Hepatocyte (in vitro differentiated cells): ENCODE data around the gene FRY. TPM values are rescaled to one million over a fixed set of nuclear protein-coding genes. Genes with fewer than 3 reads are reported as not detected.

ENCODE experiments used
- DNase-seq: peaks from one replicate; pipeline ENCODE4 v3.0.0-alpha.2; 2016; ENCODE audit warnings: low spot score
- H2AFZ ChIP-seq: fragments of 200-600 bp; sonication (generic); 2 replicates; pipeline ENCODE4 v1.6.0; 2016; ENCODE audit warnings: antibody characterized with exemption, mild to moderate bottlenecking
- H3K27ac ChIP-seq: fragments of 200-600 bp; sonication (generic); 2 replicates; pipeline ENCODE4 v1.5.1; 2016; ENCODE audit warnings: mild to moderate bottlenecking
- H3K27me3 ChIP-seq: fragments of 200-600 bp; sonication (generic); 2 replicates; pipeline ENCODE4 v1.6.1; 2016
- H3K36me3 ChIP-seq: fragments of 200-600 bp; sonication (generic); replicated peaks from 2 replicates; pipeline ENCODE4 v1.5.1; 2016; ENCODE audit warnings: low read depth; ENCODE audit not compliant: insufficient read depth
- H3K4me1 ChIP-seq: fragments of 200-600 bp; sonication (generic); 2 replicates; pipeline ENCODE4 v1.5.1; 2016; ENCODE audit warnings: mild to moderate bottlenecking, moderate library complexity; ENCODE audit not compliant: insufficient read depth
- H3K4me2 ChIP-seq: fragments of 200-600 bp; sonication (generic); 2 replicates; pipeline ENCODE4 v1.6.0; 2016
- H3K4me3 ChIP-seq: fragments of 200-600 bp; sonication (generic); 2 replicates; pipeline ENCODE4 v1.5.1; 2016; ENCODE audit warnings: mild to moderate bottlenecking
- H3K79me2 ChIP-seq: fragments of 200-600 bp; sonication (generic); 2 replicates; pipeline ENCODE4 v1.6.0; 2017; ENCODE audit warnings: mild to moderate bottlenecking
- H3K9me2 ChIP-seq: fragments of 200-600 bp; sonication (generic); replicated peaks from 2 replicates; pipeline ENCODE4 v1.6.0; 2017; ENCODE audit warnings: mild to moderate bottlenecking; ENCODE audit not compliant: insufficient read depth
- H3K9me3 ChIP-seq: fragments of 200-600 bp; sonication (generic); 2 replicates; pipeline ENCODE4 v1.5.1; 2016; ENCODE audit warnings: low read depth, mild to moderate bottlenecking
- H4K20me1 ChIP-seq: fragments of 200-600 bp; sonication (generic); 2 replicates; pipeline ENCODE4 v1.6.0; 2016; ENCODE audit warnings: mild to moderate bottlenecking; ENCODE audit not compliant: insufficient read depth, poor library complexity, severe bottlenecking
- CTCF ChIP-seq: fragments of 200-600 bp; sonication (generic); IDR thresholded peaks from 2 replicates; pipeline ENCODE4 v1.5.1; 2016; ENCODE audit warnings: antibody characterized with exemption, mild to moderate bottlenecking; ENCODE audit not compliant: poor library complexity
- EZH2 ChIP-seq: fragments of 200-600 bp; sonication (generic); IDR thresholded peaks from 2 replicates; pipeline ENCODE4 v1.6.1; 2016; ENCODE audit warnings: antibody characterized with exemption, mild to moderate bottlenecking, borderline replicate concordance
- EZH2phosphoT487 ChIP-seq: fragments of 200-600 bp; sonication (generic); IDR thresholded peaks from one replicate; pipeline ENCODE4 v1.6.1; 2018; ENCODE audit warnings: antibody characterized with exemption, mild to moderate bottlenecking, low read depth, moderate library complexity; ENCODE audit not compliant: unreplicated experiment, severe bottlenecking
- WGBS: methylation state at CpG from one replicate; pipeline ENCODE4 v1.1.6; 2016; ENCODE audit warnings: low lambda C conversion rate; ENCODE audit errors: missing lambda C conversion rate; 5-methylcytosine and 5-hydroxymethylcytosine counted together
- polyA plus RNA-seq: library from polyadenylated mRNA; unstranded; fragments of >200 nt; fragmentation: Nextera tagmentation; extraction: Ambion mirVana; gene quantifications from 2 replicates; pipeline ENCODE4 v1.2.1, GENCODE V29; 2016
- total RNA-seq: library from RNA; depleted of rRNA; stranded (reverse); fragments of >200 nt; gene quantifications from 2 replicates; pipeline ENCODE4 v1.2.3, GENCODE V29; 2014

FRY gene
- total and polyA plus RNA-seq, 2 experiments from 2014 or later: 2.4 to 3.7 TPM

DNA sequence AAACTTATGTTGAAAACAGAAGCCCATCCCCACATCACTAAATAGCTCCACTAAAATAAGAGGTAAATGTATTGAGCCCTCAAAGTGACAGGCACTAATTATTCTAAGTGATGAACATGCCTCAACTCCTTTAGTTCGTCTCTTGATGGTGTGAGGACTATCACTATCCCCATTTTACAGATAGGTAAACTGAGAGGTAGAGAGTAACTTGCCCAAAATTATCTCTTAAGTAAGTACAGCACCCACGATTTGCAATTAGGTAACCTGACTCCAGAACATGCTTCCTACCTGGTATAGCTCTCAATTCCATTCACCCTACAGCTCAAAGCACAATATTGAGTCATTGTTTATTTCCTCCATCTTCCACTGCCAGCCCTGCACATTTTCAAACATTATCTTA is 270.9 kb downstream of the FRY start:
- TF ChIP-seq EZH2 (no peak), EZH2phosphoT487 (no peak), CTCF (no peak)
- Histone ChIP-seq H3K9me3 (no peaks in the 10 kb centered on the region), H3K79me2 (no peaks in the 10 kb centered on the region), H3K27ac (no peak overlapping the region), H3K4me2 (no peak overlapping the region), H3K4me3 (no peak overlapping the region), H3K9me2 (no peaks in the 10 kb centered on the region), H3K36me3 (no peaks in the 10 kb centered on the region), H4K20me1 (no peaks in the 10 kb centered on the region), H3K4me1 (no peaks in the 10 kb centered on the region), H3K27me3 (peaks cover 6% of the 10 kb centered on the region), H2AFZ (no peak overlapping the region)
- DNase-seq: no peak
- WGBS: 64% methylated on average over 2 of the region's 2 CpGs

GRCh38 chr13:32305646-32306045 is 274.1 kb downstream of the FRY start:
- H3K27ac ChIP-seq: no peak overlapping the region
- no peaks in the 10 kb centered on the region for H3K9me2 ChIP-seq

DNA sequence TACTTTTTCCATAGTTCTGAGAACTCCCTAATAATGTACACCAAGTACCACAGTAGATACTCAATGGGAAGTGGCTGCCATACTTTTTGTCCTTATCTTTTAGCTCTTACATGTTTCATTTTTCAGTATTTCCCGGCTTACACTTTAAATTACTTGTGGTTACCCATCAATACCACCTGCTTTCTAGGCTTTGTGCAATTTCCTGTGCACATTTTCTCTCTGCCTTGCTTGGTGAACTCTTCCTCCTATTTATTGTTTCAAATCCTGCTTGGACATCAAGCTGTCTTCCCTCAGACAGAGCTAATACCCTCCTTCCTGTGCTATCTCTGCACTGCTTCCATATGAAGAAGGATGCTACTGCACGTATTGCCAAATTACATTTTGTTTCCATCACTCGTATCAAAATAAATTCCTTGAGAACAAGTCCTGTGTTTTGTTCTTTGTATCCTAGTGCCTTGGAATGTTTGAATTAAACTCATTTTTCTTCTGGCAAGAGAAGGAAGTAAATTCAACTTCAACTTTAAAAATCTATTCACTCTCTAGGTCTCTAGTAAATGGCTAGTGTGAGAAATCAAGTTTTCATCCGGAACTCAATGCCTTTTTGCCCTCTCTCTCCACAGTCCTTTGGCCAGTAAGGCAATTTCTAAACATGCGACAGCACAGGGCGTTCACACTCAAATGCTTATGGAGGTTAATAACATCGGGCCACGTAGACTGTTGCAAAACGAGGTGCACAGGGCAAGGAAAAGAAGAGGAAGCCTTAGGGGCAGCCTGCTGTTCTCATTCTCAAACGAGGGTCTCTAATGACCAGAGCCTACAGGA is 277.9 kb downstream of the FRY start:
- H3K27ac ChIP-seq: no peak overlapping the region
- no peak for TF ChIP-seq EZH2phosphoT487
- no peak for TF ChIP-seq CTCF
- TF ChIP-seq EZH2: no peak
- H3K79me2 ChIP-seq: no peaks in the 10 kb centered on the region
- H3K9me2 ChIP-seq: no peaks in the 10 kb centered on the region
- H3K36me3 ChIP-seq: no peaks in the 10 kb centered on the region
- WGBS: 64% methylated on average over 10 of the region's 10 CpGs
- no peak overlapping the region for H2AFZ ChIP-seq
- no peak overlapping the region for H3K4me3 ChIP-seq
- no peak for DNase-seq
- H3K4me2 ChIP-seq: no peak overlapping the region
- H3K9me3 ChIP-seq: no peaks in the 10 kb centered on the region
- H4K20me1 ChIP-seq: no peaks in the 10 kb centered on the region
- H3K27me3 ChIP-seq: no peaks in the 10 kb centered on the region
- no peaks in the 10 kb centered on the region for H3K4me1 ChIP-seq

More at GRCh38 chr13:32305646-32306045, 274.1 kb downstream of the FRY start:
- Histone ChIP-seq H3K36me3 (no peaks in the 10 kb centered on the region), H2AFZ (no peak overlapping the region), H4K20me1 (no peaks in the 10 kb centered on the region), H3K4me1 (no peaks in the 10 kb centered on the region), H3K9me3 (no peaks in the 10 kb centered on the region), H3K79me2 (no peaks in the 10 kb centered on the region), H3K4me2 (no peak overlapping the region), H3K4me3 (no peak overlapping the region), H3K27me3 (no peaks in the 10 kb centered on the region)
- no peak for DNase-seq
- no peak for TF ChIP-seq EZH2
- no peak for TF ChIP-seq CTCF
- TF ChIP-seq EZH2phosphoT487: no peak
